Measurements from ENCODE around the gene MYH14. TPM values are rescaled to one million over a fixed set of nuclear protein-coding genes. Genes with fewer than 3 reads are reported as not detected.

Gene MYH14
- polyA plus RNA-seq, 3 donors: not detected

- H3K4me1 Mint-ChIP-seq: peaks cover 70% of the 10 kb centered on the region
- intact Hi-C loops (cut with micrococcal nuclease): no loop called here
- Histone ChIP-seq H3K79me2 (ENCODE audit: insufficient read depth, low read length) (peaks cover 84% of the 10 kb centered on the region), H4K20me1 (ENCODE audit: insufficient read depth, low read length) (peaks cover 63% of the 10 kb centered on the region), H3K4me1 (ENCODE audit: control insufficient read depth in 1 of 2, insufficient read depth in 2 of 2, low read length in 2 of 2) (peaks cover 90 to 94% of the 10 kb centered on the region in 2 donors), H3K4me3 (replicated peaks in 1 of 3; ENCODE audit: low read depth in 2 of 3, low read length in 3 of 3) (peak overlapping the region in 2 of 3 experiments; percentile 20 to 88), H3K36me3 (replicated peaks in 1 of 2; ENCODE audit: control insufficient read depth in 1 of 2, insufficient read depth in 2 of 2, low read length in 2 of 2) (peaks cover 31 to 45% of the 10 kb centered on the region in 2 donors), H3K27ac (ENCODE audit: low read depth in 1 of 2, low read length in 2 of 2) (peak overlapping the region; percentile 70 to 87), H3K27me3 (ENCODE audit: control insufficient read depth in 2 of 2, insufficient read depth in 2 of 2, low read length in 2 of 2) (no peaks in the 10 kb centered on the region), H2AFZ (ENCODE audit: insufficient read depth, low read depth, low read length, poor library complexity, severe bottlenecking) (no peak overlapping the region), H3K9ac (ENCODE audit: insufficient read depth, low read length, poor library complexity, severe bottlenecking) (no peak overlapping the region), H3K9me3 (replicated peaks in 1 of 2; ENCODE audit: control insufficient read depth in 1 of 2, insufficient read depth in 1 of 2, low read length in 2 of 2) (no peaks in the 10 kb centered on the region), H3K4me2 (replicated peaks; ENCODE audit: extremely low read depth, low read length, poor library complexity, severe bottlenecking) (peak overlapping the region; percentile 93)
- peaks cover 32 to 53% of the 10 kb centered on the region in 2 donors for H3K36me3 Mint-ChIP-seq
- H3K4me3 Mint-ChIP-seq: peak overlapping the region in 1 of 2 donors; percentile 39
- peak; percentile 46 to 72 (median 52) for DNase-seq
- TF ChIP-seq CTCF (IDR thresholded peaks at IDR 0.05): no peak
- peaks cover 0 to 5% (median 4%) of the 10 kb centered on the region in 7 donors for H3K9me3 Mint-ChIP-seq
- peaks cover under 1 to 5% (median 1%) of the 10 kb centered on the region in 3 donors for H3K27me3 Mint-ChIP-seq (ENCODE audit: low read depth in 3 of 3)
- peak overlapping the region; percentile 87 to 94 (median 91) for H3K27ac Mint-ChIP-seq
These were observed 136.9 kb downstream of the MYH14 start for GRCh38 chr19:50340331-50340730.

GRCh38 chr19:50341091-50341564 is 137.7 kb downstream of the MYH14 start:
- peaks cover 80% of the 10 kb centered on the region for H3K79me2 ChIP-seq (ENCODE audit: insufficient read depth, low read length)
- H3K27me3 ChIP-seq (ENCODE audit: control insufficient read depth in 2 of 2, insufficient read depth in 2 of 2, low read length in 2 of 2): no peaks in the 10 kb centered on the region
- Mint-ChIP-seq H3K27me3 (ENCODE audit: low read depth in 3 of 3) (peaks cover 0 to 3% (median 1%) of the 10 kb centered on the region in 3 donors), H3K4me1 (peaks cover 69% of the 10 kb centered on the region), H3K4me3 (peak overlapping the region; percentile 43 to 62), H3K9me3 (peaks cover 0 to 5% (median 3%) of the 10 kb centered on the region in 7 donors), H3K27ac (peak overlapping the region; percentile 85 to 94 (median 91)), H3K36me3 (peaks cover 25 to 45% of the 10 kb centered on the region in 2 donors)
- peaks cover 97 to 100% of the 10 kb centered on the region in 2 donors for H3K4me1 ChIP-seq (ENCODE audit: control insufficient read depth in 1 of 2, insufficient read depth in 2 of 2, low read length in 2 of 2)
- peaks cover 55% of the 10 kb centered on the region for H4K20me1 ChIP-seq (ENCODE audit: insufficient read depth, low read length)
- intact Hi-C loops (cut with micrococcal nuclease): loop anchor here in 1 of 2 donors (1.0 kb wide), 1 partner anchor 9 kb away; no protein-coding TSS in a partner anchor
- H3K4me2 ChIP-seq (replicated peaks; ENCODE audit: extremely low read depth, low read length, poor library complexity, severe bottlenecking): peak overlapping the region; percentile 93
- no peak for TF ChIP-seq CTCF (IDR thresholded peaks at IDR 0.05)
- DNase-seq: peak; percentile 80 to 88 (median 85)
- no peak overlapping the region for H2AFZ ChIP-seq (ENCODE audit: insufficient read depth, low read depth, low read length, poor library complexity, severe bottlenecking)
- H3K4me3 ChIP-seq (replicated peaks in 1 of 3; ENCODE audit: low read depth in 2 of 3, low read length in 3 of 3): peak overlapping the region in 2 of 3 experiments; percentile 20 to 88
- H3K9me3 ChIP-seq (replicated peaks in 1 of 2; ENCODE audit: control insufficient read depth in 1 of 2, insufficient read depth in 1 of 2, low read length in 2 of 2): no peaks in the 10 kb centered on the region
- H3K9ac ChIP-seq (ENCODE audit: insufficient read depth, low read length, poor library complexity, severe bottlenecking): no peak overlapping the region
- 68% methylated on average over 2 of the region's 3 CpGs for WGBS (ENCODE audit: insufficient coverage)
- peak overlapping the region; percentile 70 to 87 for H3K27ac ChIP-seq (ENCODE audit: low read depth in 1 of 2, low read length in 2 of 2)
- H3K36me3 ChIP-seq (replicated peaks in 1 of 2; ENCODE audit: control insufficient read depth in 1 of 2, insufficient read depth in 2 of 2, low read length in 2 of 2): peaks cover 23 to 37% of the 10 kb centered on the region in 2 donors

Measured in CD14-positive monocyte (primary cell).